LNCaP clone FGC (cell line): ENCODE results near the gene IBA57.
"Not testable (repeated sequence)": the region's sequence is repeated elsewhere in the genome, so short reads cannot be mapped to it uniquely, and the experiment has no call there.

ENCODE experiments used
- DNase-seq: peaks from one replicate; pipeline ENCODE4 v3.0.0-alpha.2; 2011; ENCODE audit warnings: low read depth
- H3K4me3 ChIP-seq: 2 replicates; pipeline ENCODE4 v1.5.1; 2011; ENCODE audit warnings: mild to moderate bottlenecking, low read depth, low read length, control low read depth
- TF ChIP-seq, protein P1 (sequence below): IDR thresholded peaks from 2 replicates; pipeline ENCODE4 v1.5.1; 2012; ENCODE audit warnings: mild to moderate bottlenecking; ENCODE audit not compliant: control insufficient read depth, insufficient read depth; ENCODE audit errors: extremely low read depth

IBA57 gene

DNA sequence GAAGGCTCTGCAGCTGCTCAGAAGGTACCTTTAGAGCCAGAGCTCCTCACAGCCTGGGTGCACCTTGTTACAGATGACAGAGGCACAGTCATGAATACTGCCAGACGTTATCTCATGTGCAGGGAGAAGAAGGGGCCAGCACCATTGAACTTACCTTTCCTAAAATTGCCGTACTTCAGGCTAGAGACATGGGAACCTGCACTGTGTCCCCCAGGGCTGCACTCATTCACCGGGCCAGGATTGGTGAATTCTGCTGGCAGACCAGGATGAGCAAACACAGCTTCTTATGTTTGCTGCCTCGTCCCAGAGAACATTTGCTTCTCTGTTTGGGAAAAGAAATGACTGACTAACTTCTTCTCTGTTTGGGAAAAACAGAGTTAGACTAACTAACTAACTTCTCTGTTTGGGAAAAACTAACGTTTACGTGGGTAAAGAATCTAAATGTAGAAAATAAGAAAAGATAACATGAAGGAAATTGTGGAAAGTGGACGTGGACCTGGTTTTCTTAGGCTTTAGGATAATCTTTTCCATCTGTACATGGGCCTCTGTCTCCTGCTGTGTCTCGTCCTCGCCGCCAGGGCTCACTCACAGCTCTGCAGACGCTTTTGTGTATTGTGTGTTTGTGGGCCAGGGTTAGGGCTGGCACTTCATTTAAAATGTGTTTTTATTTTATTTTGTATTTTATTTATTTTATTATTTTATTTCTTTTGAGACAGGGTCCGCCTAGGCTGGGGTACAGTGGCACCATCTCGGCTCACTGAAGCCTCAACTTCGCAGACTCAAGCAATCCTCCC, 52.1 kb downstream of the IBA57 start:
- no peak overlapping the region for H3K4me3 ChIP-seq
- TF ChIP-seq, protein P1, sequence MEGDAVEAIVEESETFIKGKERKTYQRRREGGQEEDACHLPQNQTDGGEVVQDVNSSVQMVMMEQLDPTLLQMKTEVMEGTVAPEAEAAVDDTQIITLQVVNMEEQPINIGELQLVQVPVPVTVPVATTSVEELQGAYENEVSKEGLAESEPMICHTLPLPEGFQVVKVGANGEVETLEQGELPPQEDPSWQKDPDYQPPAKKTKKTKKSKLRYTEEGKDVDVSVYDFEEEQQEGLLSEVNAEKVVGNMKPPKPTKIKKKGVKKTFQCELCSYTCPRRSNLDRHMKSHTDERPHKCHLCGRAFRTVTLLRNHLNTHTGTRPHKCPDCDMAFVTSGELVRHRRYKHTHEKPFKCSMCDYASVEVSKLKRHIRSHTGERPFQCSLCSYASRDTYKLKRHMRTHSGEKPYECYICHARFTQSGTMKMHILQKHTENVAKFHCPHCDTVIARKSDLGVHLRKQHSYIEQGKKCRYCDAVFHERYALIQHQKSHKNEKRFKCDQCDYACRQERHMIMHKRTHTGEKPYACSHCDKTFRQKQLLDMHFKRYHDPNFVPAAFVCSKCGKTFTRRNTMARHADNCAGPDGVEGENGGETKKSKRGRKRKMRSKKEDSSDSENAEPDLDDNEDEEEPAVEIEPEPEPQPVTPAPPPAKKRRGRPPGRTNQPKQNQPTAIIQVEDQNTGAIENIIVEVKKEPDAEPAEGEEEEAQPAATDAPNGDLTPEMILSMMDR = no peak
- no peak for DNase-seq

DNA sequence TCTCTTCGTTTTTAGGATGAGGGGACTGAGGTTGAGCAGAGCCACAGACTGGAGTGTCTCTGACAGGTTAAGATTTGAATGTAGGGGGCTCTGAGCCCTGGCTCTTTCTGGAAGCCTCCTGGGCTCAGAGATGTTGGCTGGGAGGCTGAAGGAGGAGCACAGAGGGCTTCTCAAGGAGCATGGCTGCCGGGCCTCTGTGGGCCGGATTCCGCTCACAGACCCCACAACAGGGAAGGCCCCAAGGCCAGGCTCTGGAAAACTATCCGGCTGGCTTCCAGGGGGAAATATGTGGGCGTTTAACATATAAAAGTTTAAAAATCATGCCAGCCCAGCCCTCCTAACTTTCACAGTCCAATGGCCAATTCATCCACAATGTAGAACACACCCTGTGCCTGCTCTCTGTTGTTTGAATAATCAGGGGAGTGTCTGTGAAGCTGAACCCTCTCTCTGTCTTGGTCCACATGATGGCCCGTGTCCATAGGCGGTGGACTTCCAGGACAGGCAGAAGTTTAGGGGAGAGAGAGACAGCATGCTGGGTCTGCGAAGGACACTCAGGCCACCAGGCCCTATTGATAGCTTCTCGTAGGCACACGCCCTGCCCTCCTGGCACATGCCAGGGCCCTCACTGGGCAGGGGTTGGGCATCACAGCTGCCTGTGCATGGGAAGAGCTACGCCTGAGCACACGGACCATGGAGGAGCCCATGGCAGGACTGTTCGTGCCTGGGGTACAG, 53.1 kb downstream of the IBA57 start:
- TF ChIP-seq, protein P1 = no peak
- H3K4me3 ChIP-seq = no peak overlapping the region
- no peak for DNase-seq

DNA sequence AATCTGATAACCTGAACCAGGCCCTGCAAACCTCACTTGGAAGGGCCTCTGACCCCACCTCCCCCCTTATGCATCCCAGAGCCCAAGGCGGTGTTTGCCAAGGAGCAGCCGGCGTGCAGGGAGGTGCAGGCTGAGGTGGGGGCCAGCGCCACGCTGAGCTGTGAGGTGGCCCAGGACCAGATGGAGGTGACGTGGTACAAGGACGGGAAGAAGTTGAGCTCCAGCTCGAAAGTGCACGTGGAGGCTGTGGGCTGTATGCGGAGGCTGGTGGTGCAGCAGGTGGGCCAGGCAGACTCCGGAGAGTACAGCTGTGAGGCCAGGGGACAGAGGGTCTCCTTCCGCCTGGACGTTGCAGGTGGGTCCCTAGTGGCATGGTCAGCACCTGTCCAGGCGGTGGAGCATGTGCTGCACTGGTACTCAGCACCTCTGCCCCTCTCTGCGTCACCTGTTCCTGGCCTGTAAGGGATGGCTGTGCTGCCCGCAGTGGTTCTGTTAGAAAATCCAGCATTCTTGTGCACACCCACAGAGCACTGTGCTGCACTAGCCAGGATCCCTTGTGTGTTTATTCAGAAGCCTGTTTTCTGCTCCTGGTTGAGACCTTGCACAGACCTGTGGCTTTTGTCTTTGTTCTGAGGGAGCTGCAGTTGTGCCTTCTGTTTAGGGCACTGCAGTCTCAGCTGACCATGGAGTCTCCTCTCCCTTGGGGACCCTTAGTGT, 53.8 kb downstream of the IBA57 start:
- TF ChIP-seq, protein P1 = no peak
- no peak overlapping the region for H3K4me3 ChIP-seq
- no peak for DNase-seq

DNA sequence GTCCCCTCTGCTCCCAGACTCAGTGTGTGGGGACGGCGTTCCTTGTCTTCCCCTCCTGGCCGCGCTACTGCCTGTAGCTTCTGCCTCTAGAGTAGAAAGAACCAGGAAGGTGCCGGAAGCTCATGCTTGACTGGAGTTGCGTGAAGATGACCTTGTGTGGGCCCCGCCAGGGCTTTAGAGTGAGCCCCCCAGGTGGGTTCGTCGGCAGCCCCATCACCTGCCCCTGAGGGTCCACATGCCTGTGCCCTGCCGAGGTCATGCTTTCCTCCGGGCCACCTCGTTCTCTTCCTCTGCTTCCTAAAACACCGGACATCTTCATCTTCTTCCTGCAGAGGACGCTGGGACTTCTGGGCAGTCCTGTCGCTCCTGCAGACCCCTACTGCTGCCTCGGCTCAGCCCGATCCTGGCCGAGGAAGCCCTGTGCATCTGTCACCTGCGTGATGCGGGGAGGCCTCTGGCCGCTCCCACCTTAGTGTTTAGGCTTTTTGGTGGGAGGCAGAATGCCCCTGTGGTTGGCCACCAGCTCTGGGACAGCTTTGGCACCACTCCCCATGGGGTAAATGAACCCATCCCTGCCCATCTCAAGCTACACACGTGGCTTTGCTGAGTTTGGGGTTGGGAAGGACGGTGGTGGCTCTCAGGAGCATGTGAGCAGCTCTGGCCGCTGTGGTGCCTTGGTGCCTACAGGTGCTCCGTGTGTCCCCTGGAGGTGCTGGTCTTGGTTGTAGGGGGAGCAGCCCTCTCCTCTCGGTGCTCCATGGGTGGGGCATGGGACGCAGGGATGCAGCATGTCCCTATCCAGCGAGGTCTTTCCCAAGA, 54.6 kb downstream of the IBA57 start:
- TF ChIP-seq, protein P1 = no peak
- H3K4me3 ChIP-seq = no peak overlapping the region
- no peak for DNase-seq

DNA sequence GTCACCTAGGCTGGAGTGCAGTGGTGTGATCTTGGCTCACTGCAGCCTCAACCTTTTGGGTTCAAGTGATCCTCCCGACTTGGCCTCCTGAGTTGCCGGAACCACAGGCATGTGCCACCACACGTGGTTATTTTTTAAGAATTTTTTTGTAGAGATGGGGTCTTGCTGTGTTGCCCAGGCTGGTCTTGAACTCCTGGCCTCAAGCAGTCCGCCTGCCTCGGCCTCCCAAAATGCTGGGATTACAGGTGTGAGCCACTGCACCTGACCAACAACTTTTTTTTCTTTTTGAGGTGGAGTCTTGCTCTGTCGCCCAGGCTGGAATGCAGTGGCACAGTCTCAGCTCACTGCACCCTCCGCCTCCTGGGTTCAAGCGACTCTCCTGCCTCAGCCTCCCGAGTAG, 55.5 kb downstream of the IBA57 start:
- DNase-seq, H3K4me3 ChIP-seq: not testable (repeated sequence)

DNA sequence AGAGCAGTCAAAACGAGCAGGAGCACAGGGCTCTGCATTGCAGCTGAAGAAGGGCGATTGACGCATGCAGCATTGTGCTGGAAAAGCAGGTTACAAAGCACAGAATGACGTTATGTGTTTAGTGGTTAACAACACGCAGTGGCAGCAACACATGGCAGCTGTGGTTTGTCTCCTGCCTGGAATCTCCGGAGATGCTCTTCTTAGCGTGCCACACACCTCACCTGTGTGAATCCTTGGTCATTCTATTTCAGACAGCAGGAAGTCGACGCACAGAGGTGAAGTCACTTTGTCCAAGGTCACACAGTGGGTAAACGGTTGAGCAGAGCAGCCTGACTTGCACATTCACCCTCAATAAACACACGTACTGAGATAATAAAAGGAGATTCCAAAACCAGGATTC, 56.9 kb downstream of the IBA57 start:
- TF ChIP-seq, protein P1 = no peak
- no peak for DNase-seq

More for the DNA sequence above, 56.9 kb downstream of the IBA57 start:
- no peak overlapping the region for H3K4me3 ChIP-seq
